Karpas-422 (cell line): ENCODE measurements around the gene ISYNA1. TPM values are rescaled to one million over a fixed set of nuclear protein-coding genes. Genes with fewer than 3 reads are reported as not detected.

Experiments
- DNase-seq: peaks from one replicate; pipeline ENCODE4 v3.0.0-alpha.2; 2015
- H2AFZ ChIP-seq: fragments of 200-600 bp; sonication (generic); 2 replicates; pipeline ENCODE4 v1.6.1; 2014; ENCODE audit warnings: antibody characterized with exemption, low read length, mixed read lengths
- H3K27ac ChIP-seq: fragments of 200-600 bp; sonication (generic); 2 replicates; pipeline ENCODE4 v1.5.1; 2014; ENCODE audit warnings: mild to moderate bottlenecking, low read length, moderate library complexity
- H3K27me3 ChIP-seq: fragments of 200-600 bp; sonication (generic); 2 replicates; pipeline ENCODE4 v1.6.1; 2014; ENCODE audit warnings: low read length, mixed read lengths
- H3K36me3 ChIP-seq: fragments of 200-600 bp; sonication (generic); 2 replicates; pipeline ENCODE4 v1.6.1; 2014; ENCODE audit warnings: low read length, mixed read lengths; ENCODE audit not compliant: insufficient read depth
- H3K4me1 ChIP-seq: fragments of 200-600 bp; sonication (generic); 2 replicates; pipeline ENCODE4 v1.6.1; 2014; ENCODE audit warnings: mild to moderate bottlenecking, low read length, mixed read lengths
- H3K4me2 ChIP-seq: fragments of 200-600 bp; sonication (generic); 2 replicates; pipeline ENCODE4 v1.6.1; 2014; ENCODE audit warnings: low read length, low read depth, mild to moderate bottlenecking; ENCODE audit not compliant: poor library complexity, severe bottlenecking
- H3K4me3 ChIP-seq: fragments of 200-600 bp; sonication (generic); 2 replicates; pipeline ENCODE4 v1.5.1; 2014; ENCODE audit warnings: mild to moderate bottlenecking, antibody characterized with exemption, low read length, mixed read lengths
- H3K79me2 ChIP-seq: fragments of 200-600 bp; sonication (generic); 2 replicates; pipeline ENCODE4 v1.6.1; 2014; ENCODE audit warnings: mild to moderate bottlenecking, low read length, mixed read lengths
- H3K9ac ChIP-seq: fragments of 200-600 bp; sonication (generic); 2 replicates; pipeline ENCODE4 v1.6.0; 2014; ENCODE audit warnings: low read length
- H3K9me2 ChIP-seq: fragments of 200-600 bp; sonication (generic), shearing (Covaris generic); replicated peaks from 2 replicates; pipeline ENCODE4 v1.6.0; 2014; ENCODE audit warnings: mild to moderate bottlenecking, low read length, moderate library complexity; ENCODE audit not compliant: insufficient read depth
- H3K9me3 ChIP-seq: fragments of 300-700, 200-600 bp; sonication (generic); 2 replicates; pipeline ENCODE4 v1.6.1; 2014; ENCODE audit warnings: low read length, mixed read lengths
- H4K20me1 ChIP-seq: fragments of 200-600 bp; sonication (generic); 2 replicates; pipeline ENCODE4 v1.6.1; 2014; ENCODE audit warnings: mild to moderate bottlenecking, antibody characterized with exemption, low read length, low read depth; ENCODE audit not compliant: insufficient read depth
- total RNA-seq: library from RNA; depleted of rRNA; stranded (reverse); fragments of >200 nt; shearing (Covaris generic); gene quantifications from 2 replicates; pipeline ENCODE4 v1.2.3, GENCODE V29; 2014; ENCODE audit warnings: low replicate concordance; rRNA removed

Gene ISYNA1
- 4.1 and 10.0 TPM in 2 replicates for total RNA-seq

DNA sequence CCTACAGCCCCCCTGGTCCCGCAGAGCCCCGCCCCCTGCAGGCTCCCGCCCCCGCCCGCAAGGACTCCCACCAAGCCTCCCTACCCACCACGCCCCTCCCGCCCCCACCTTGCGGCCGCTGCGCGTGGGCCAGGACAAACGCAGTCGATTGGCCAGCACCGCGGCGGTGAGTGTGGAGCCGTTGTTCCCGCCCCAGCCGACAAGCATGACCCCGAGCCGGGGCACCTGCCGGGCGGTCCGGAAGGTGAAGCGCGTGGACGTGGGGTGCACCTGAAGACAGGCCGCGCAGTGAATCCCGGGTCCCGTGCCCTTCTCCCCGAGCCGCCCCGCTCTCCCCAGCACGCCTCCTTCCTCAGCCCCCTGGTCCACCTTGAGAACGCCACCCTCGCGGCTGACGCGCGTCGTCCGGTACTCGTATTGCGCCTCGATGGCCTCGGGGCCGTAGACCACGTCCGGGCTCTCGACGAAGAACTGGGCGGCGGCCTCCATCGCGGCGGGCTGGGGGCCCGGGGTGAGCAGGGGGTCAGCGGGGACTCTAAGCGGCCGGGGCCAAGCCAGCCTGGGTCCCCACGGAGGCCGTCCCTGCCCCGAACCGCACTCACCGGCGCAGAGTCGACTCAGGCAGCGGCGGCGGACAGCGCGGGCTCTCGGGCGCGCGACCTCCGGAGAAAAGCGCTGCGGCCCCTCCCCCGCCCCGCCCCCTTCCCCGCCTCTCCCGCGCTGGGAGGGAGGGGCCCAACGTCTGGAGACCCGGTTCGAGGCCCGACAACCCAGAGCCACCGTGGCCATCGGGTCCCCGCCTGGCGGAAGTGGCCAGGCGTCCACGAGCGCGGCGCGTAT lies at the start of gene ISYNA1:
Gene ISYNA1, minus strand, starts transcription at position 643 of the 840 bp plus-strand sequence. Its CDS starts 154 bp downstream, at position 489.
- H3K4me1 ChIP-seq, result peaks cover 40% of the 10 kb centered on the region
- H3K9me3 ChIP-seq, result no peaks in the 10 kb centered on the region
- no peaks in the 10 kb centered on the region for H4K20me1 ChIP-seq
- 0 out of 2 replicates have a peak, but pooled peaks cover 2% of the 10 kb centered on the region for H3K79me2 ChIP-seq
- H3K9ac ChIP-seq, result peak within 1 kb of the TSS; percentile 39
- H3K9me2 ChIP-seq, result no peaks in the 10 kb centered on the region
- H3K4me3 ChIP-seq, result peak within 1 kb of the TSS; percentile 54; the same call in 1 of the 2 replicates
- DNase-seq, result peak; percentile 67
- H2AFZ ChIP-seq, result no peak within 1 kb of the TSS
- H3K4me2 ChIP-seq, result peak within 1 kb of the TSS; percentile 67
- H3K36me3 ChIP-seq, result no peaks in the 10 kb centered on the region
- peak within 1 kb of the TSS; percentile 75 for H3K27ac ChIP-seq
- H3K27me3 ChIP-seq, result no peaks in the 10 kb centered on the region

- Histone ChIP-seq H3K9me3 (no peaks in the 10 kb centered on the region), H4K20me1 (peaks cover 25% of the 10 kb centered on the region; the same call in 1 of the 2 replicates), H3K27ac (no peak overlapping the region), H3K9me2 (no peaks in the 10 kb centered on the region), H3K79me2 (peaks cover 90% of the 10 kb centered on the region), H2AFZ (no peak overlapping the region), H3K27me3 (no peaks in the 10 kb centered on the region), H3K36me3 (no peaks in the 10 kb centered on the region), H3K4me2 (no peak overlapping the region), H3K9ac (no peak overlapping the region), H3K4me1 (no peaks in the 10 kb centered on the region), H3K4me3 (no peak overlapping the region)
- no peak for DNase-seq
Measured at GRCh38 chr19:18486746-18487145, 48.8 kb upstream of the ISYNA1 start.

DNA sequence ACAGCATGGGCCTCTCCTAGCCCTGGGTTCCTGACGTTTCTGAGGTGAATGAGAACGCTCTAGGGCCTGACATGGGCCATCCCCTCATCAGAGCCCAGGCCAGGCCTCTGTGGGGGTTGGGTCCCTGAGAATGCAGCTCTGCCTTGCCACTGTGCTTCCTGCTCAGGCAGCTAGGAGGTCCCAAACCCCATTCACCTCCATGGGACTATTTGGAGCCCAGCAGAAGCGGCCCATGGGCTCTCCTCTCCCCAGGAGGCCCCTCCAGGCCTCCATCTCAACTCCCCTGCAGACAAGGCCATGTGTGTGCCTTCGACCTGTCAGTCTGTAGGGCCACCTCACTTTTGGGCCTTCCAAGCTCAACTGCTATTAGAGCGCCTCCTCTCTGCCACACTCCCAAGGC lies 47.1 kb upstream of the ISYNA1 start:
- H3K4me1 ChIP-seq, result peaks cover 4% of the 10 kb centered on the region
- no peak overlapping the region for H3K4me2 ChIP-seq
- DNase-seq, result no peak
- no peak overlapping the region for H2AFZ ChIP-seq
- H3K4me3 ChIP-seq, result no peak overlapping the region
- no peaks in the 10 kb centered on the region for H3K36me3 ChIP-seq
- H4K20me1 ChIP-seq, result peaks cover 17% of the 10 kb centered on the region; the same call in 1 of the 2 replicates
- H3K9me2 ChIP-seq, result no peaks in the 10 kb centered on the region
- peaks cover 94% of the 10 kb centered on the region for H3K79me2 ChIP-seq
- no peak overlapping the region for H3K27ac ChIP-seq
- H3K27me3 ChIP-seq, result no peaks in the 10 kb centered on the region
- H3K9me3 ChIP-seq, result no peaks in the 10 kb centered on the region
- no peak overlapping the region for H3K9ac ChIP-seq

- Histone ChIP-seq H3K9me2 (no peaks in the 10 kb centered on the region), H3K9ac (no peak overlapping the region), H3K27ac (no peak overlapping the region), H3K9me3 (no peaks in the 10 kb centered on the region), H3K4me2 (no peak overlapping the region), H3K27me3 (no peaks in the 10 kb centered on the region), H3K79me2 (peaks cover 92% of the 10 kb centered on the region), H3K36me3 (no peaks in the 10 kb centered on the region), H3K4me3 (no peak overlapping the region), H3K4me1 (peaks cover 21% of the 10 kb centered on the region), H2AFZ (no peak overlapping the region), H4K20me1 (peaks cover 12% of the 10 kb centered on the region; the same call in 1 of the 2 replicates)
- DNase-seq, result no peak
Measured at GRCh38 chr19:18483119-18483890, 45.4 kb upstream of the ISYNA1 start.

DNA sequence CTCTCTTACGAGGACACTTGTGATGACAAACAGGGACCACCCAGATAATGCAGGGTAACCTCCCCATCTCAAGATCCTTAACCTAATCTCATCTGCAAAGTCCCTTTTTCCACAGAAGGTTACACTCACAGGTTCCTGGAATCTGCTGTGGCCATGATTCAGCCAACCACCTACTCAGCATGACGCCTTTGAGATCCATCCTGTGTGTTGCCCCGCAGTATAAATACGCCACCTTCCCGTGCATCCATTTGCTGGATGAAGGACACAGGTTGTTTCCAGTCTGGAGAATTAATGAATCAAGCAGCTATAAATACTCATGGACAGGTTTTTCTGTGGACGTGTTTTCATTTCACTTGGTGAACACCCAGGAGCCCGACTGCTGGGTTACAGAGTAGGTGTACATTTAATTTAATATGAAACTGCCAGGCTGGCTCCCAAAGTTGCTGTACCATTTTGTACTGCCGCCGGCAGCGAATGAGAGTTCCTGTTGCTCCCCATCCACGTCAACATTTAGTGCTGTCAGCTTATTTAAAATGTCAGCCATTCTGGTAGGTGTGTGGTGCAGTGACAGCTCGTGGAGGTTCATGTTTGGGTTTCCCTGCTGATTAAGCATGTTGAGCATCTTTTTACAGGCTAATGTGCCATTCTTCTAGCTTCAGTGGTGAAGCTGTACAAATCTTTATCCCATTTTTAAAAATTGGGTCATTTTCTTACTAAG lies 43.7 kb upstream of the ISYNA1 start:
- Histone ChIP-seq H3K9ac (no peak overlapping the region), H3K9me2 (no peaks in the 10 kb centered on the region), H3K79me2 (peaks cover 92% of the 10 kb centered on the region), H3K36me3 (no peaks in the 10 kb centered on the region), H3K4me1 (peaks cover 29% of the 10 kb centered on the region), H3K9me3 (no peaks in the 10 kb centered on the region), H3K27ac (no peak overlapping the region), H3K27me3 (no peaks in the 10 kb centered on the region), H2AFZ (no peak overlapping the region), H3K4me3 (no peak overlapping the region), H4K20me1 (no peaks in the 10 kb centered on the region), H3K4me2 (no peak overlapping the region)
- DNase-seq, result no peak

- peaks cover 42% of the 10 kb centered on the region for H3K4me1 ChIP-seq
- H3K36me3 ChIP-seq, result no peaks in the 10 kb centered on the region
- no peak overlapping the region for H3K27ac ChIP-seq
- no peak overlapping the region for H3K4me3 ChIP-seq
- H3K4me2 ChIP-seq, result no peak overlapping the region
- no peaks in the 10 kb centered on the region for H3K9me3 ChIP-seq
- H2AFZ ChIP-seq, result no peak overlapping the region
- peaks cover 91% of the 10 kb centered on the region for H3K79me2 ChIP-seq
- H3K27me3 ChIP-seq, result no peaks in the 10 kb centered on the region
- H3K9ac ChIP-seq, result peak overlapping the region; percentile 13; the same call in 1 of the 2 replicates
- DNase-seq, result no peak
- H3K9me2 ChIP-seq, result no peaks in the 10 kb centered on the region
- H4K20me1 ChIP-seq, result no peaks in the 10 kb centered on the region
Measured at GRCh38 chr19:18480006-18480691, 42.2 kb upstream of the ISYNA1 start.

- Histone ChIP-seq H3K4me3 (no peak overlapping the region), H3K9me3 (no peaks in the 10 kb centered on the region), H3K27ac (peak overlapping the region; percentile 66), H3K9ac (peak overlapping the region; percentile 34), H2AFZ (0 out of 2 replicates have a peak overlapping the region, but pooled peaks have one; percentile 37), H3K27me3 (no peaks in the 10 kb centered on the region), H4K20me1 (peaks cover 5% of the 10 kb centered on the region; the same call in 1 of the 2 replicates), H3K4me1 (peaks cover 49% of the 10 kb centered on the region), H3K9me2 (no peaks in the 10 kb centered on the region), H3K4me2 (peak overlapping the region; percentile 43), H3K36me3 (no peaks in the 10 kb centered on the region), H3K79me2 (peaks cover 94% of the 10 kb centered on the region)
- DNase-seq, result peak; percentile 80
Measured at GRCh38 chr19:18478545-18479311, 40.8 kb upstream of the ISYNA1 start.
